GM19324 (cell line): ENCODE results near the gene EHBP1.
"Not testable (repeated sequence)": the region's sequence is repeated elsewhere in the genome, so short reads cannot be mapped to it uniquely, and the experiment has no call there.

Experiments used
- ATAC-seq: cut with Tn5 transposase; IDR thresholded peaks from one replicate; pipeline ENCODE4 v1.9.1; 2021; ENCODE audit warnings: mild to moderate bottlenecking, moderate library complexity; ENCODE audit not compliant: unreplicated experiment, low FRiP score

Gene EHBP1

DNA sequence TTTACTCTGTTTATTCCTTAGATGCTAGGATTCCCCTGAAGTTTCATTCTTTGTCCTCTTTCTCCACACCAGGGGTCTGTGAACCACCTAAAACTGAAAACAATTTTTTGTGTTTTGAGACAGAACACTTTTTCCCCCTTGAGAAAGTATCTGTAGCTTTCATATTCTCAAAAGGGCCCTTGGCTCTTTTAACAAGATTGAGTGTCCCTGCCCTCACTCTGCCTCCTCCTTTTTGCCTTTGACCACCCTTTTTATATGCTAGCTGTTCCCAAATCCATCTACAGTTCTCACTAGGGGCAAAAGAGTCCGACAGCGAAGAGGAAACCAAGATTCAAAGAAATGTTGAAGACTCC lies 883 bp upstream of the EHBP1 start:
- no peak for ATAC-seq

DNA sequence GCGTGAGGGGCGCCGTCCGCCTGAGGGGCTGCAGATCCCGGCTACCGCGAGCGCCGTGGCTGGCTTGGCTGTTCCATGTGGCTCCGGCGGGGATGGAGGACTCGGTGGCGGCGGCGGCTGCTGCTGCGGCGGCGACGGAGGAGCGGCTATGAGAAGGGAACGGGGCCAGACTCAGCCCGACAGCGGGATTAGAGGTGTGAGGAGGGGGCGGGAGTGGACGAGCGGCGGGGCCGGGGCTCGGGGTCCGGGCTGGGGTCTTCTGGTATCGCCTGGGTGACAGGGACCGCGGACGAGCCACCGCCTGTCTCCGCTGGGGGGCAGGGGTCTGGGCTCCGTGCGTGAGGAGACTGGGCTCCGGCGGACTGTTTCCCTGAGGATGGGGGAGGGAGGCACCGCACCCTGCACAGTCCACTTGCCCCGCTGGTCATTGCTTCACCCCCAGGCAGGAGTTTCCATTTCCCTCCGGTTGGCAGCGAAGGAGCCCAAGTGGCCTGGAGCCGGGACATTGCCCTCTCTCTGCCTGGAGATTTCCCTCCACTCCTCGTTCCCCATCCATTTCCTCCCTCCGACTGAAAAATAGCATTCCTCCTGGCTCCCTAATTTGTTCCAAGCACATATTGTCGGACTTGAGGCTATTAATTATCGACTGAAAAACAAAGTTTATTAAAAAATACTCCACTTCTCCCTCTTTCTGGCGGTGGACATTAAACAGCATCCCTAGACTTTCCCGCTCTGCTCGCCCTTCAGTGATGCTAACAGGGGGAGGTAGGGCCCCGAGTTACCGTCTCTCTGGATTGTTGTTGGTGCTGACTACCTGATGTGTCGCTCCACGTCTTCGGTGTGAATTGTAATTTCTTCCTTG lies 577 bp downstream of the EHBP1 start:
- ATAC-seq: peak; percentile 2

DNA sequence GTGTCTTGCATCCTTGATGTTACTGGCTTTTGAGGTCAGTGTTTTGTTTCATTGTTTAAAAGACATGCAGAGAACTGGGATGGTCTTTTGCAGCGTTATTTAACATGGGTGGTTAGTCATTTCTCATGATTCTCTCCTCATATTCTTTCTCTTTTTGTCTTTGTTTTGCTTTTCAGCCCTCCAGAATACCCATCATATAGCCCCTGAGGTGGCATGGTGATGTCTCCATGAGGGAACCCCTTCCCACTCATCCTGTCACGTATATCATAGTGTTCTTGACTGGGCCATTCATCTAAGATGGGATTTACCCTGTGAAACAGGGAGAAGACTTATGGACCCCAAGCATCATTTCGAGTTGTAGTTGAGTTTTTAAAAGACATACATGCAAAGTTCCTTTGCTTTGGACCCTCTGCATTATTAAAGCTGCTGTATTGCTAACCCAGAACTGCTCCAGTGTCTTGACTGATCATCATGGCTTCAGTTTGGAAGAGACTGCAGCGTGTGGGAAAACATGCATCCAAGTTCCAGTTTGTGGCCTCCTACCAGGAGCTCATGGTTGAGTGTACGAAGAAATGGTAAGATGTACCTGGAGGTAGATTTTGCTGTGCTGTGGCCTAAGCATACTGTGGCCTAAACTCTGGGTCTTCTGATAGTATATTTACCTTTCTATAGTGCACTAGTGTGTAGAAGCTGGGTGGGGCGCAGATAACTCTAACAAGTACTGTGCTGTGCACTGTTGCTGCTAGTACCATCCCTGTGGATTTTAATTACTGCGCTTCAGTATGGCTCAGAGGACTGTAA lies 1.4 kb downstream of the EHBP1 start:
- no peak for ATAC-seq

DNA sequence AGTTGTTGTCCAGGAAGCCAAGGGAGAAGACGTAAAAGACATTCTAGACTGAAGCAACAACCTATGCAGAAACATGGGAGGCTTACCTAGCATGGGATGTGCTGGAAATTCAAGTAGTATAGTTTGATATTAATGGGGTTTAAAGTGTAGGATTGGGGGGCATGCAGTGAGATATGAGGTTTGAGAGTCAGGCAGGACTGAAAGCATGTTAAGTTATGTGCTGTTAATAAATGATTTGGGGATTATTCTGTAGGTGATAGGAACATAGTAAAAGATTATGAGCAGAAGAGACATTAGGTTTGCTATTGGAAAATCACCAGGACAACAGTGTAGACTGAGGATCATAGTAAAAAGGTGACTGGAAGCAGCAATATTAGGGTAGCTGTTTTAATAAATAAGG lies 3.2 kb downstream of the EHBP1 start:
- ATAC-seq: no peak

GRCh38 chr2:62711832-62712494 lies 6.5 kb downstream of the EHBP1 start:
- ATAC-seq: no peak

DNA sequence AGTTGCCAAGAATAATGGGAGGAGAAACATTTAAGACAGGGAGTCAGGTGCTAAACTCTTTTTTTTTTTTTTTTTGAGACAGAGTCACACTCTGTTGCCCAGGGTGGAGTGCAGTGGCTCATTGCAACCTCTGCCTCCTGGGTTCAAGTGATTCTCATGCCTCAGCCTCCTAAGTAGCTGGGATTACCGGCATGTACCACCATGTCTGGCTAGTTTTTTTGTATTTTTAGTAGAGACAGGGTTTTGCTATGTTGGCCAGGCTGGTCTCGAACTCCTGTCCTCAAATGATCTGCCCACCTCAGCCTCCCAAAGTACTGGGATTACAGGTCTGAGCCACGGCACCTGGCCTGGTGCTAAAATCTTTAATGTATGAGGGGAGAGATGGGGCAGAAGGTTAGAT lies 7.7 kb downstream of the EHBP1 start:
- ATAC-seq: not testable (repeated sequence)

- no peak for ATAC-seq
Observed at GRCh38 chr2:62713837-62714236, 8.3 kb downstream of the EHBP1 start.

- no peak for ATAC-seq
Observed at GRCh38 chr2:62716768-62717167, 11.3 kb downstream of the EHBP1 start.

DNA sequence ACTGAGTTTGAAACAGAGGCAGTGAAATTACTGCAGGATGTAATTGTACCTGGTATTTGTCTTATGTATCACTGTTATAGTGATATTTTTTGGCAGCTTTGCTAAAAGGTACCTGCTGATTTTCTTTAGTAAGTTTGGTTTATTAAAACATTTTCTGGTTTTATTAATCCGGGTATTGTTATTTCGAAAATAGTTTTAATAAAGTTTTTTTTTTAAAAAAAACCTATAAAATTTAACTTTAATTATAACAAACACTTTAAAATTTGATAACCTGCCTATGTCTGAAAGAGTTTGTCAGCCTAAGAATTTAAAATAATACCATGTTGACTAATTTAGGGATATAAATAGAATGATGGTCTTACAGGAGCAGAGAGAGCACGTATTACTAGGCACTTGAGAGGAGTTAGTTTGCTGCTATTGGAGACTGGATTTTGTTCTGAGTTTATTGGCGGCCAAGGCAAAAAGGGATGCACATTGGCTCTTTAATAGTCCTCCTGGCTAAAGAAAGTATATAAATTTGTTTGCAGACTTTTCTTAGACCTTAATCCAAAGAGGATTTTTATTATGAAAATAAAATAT lies 12.1 kb downstream of the EHBP1 start:
- ATAC-seq: no peak

DNA sequence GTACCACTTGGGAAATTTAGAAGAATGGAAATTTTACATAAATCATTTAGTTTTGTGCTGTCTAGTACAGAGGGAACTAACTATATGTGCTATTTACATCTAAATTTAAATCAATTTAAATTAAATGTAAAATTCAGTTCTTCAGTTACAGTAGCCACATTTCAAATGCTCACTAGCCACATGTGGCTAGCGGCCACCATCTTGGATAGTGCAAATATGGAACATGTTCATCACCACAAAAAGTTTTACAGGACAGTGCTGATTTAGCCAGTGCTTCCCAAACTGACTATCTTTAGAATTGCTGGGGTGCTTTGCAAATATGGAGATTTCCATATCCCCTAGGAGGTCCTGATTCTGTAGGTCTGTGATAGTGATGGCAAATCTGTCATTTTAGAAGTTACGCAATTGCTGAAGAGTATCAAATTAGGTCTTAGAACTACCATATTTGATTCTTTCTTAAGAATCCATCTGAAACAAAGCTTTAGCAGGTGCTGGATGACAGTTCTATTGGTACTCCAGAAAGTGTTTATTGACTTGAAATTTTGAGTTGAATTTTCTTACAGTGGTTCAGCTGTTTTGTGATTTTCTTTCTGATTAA lies 12.8 kb downstream of the EHBP1 start:
- ATAC-seq: no peak

DNA sequence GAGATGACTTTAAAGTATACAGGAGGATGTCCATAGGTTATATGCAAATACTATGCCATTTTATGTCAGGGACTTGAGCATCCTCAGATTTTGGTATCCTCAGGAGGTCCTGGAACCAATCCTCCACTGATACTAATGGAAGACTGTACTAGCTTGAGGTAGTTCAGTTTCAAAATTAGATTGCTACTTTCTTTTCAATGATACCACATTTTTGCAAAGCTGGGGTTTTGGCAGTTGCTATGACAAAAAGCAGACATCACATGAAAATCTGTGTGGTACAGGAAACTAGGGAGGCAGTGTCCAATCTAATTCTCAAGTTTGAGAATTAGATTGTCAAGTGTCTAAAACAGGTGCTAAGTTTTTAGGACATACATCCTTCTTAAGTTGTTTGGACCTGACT lies 14.2 kb downstream of the EHBP1 start:
- no peak for ATAC-seq

DNA sequence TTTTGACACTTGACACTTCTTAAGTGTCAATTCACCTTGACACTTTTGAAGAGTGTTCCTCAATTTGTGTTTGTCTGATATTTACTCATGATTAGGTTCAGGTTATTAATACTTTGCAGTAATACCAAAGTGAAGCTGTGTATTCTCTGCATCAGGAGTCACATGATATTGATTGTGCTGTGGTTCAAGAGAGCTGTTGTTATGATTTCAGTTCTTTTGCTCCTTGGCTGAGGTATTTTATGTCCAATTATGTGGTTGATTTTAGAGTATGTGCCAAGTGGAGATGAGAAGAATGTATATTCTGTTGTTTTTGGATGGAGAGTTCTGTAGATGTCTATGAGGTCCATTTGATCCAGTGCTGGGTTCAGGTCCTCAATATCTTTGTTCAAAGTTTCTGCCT lies 17.2 kb downstream of the EHBP1 start:
- ATAC-seq: no peak

DNA sequence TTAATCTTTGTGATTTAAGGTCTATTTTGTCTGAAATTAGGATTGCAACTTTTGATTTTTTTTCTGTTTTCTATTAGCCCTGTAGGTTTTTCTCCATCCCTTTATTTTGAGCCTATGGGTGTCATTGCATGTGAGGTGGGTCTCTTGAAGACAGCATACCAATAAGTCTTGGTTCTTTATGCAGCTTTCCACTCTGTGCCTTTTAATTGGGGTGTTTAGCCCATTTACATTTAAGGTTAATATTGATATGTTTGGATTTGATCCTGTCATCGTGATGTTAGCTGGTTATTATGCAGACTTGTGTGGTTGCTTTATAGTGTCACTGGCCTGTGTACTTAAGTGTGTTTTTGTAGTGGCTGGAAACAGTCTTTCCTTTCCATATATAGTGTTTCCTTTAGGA lies 17.7 kb downstream of the EHBP1 start:
- ATAC-seq: no peak

DNA sequence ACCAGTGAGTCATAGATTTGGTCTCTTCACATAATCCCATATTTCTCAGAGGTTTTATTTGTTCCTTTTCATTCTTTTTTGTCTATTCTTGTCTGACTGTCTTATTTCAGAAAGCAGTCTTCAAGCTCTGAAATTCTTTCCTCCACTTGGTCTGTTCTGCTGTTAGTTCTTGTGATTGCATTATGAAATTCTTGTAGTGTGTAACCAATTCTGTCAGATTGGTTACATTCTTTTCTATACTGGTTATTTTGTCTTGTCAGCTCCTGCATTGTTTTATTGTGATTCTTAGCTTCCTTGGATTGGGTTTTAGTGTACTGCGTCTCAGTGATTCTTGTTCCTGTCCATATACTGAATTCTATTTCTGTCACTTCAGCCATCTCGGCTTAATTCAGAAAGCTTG lies 18.6 kb downstream of the EHBP1 start:
- no peak for ATAC-seq

- ATAC-seq: no peak
Observed at GRCh38 chr2:62724886-62725711, 19.6 kb downstream of the EHBP1 start.

DNA sequence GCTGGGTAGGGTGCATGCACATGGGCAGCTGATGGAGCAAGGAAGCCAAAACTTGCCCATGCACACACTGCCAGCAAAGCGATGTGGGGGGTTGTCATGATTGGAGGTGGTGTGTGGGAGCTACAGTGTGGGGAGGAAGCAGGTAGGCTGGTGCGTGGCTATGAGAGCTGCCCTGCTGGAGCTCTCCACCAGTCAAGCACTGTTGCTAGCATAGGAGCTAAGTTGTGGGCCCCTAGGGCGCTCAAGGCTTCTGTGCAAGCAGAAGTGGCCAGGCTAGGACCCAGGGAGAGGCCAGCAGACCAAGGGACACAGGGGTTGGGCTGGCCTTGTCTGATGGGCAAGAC lies 20.2 kb downstream of the EHBP1 start:
- ATAC-seq: no peak

DNA sequence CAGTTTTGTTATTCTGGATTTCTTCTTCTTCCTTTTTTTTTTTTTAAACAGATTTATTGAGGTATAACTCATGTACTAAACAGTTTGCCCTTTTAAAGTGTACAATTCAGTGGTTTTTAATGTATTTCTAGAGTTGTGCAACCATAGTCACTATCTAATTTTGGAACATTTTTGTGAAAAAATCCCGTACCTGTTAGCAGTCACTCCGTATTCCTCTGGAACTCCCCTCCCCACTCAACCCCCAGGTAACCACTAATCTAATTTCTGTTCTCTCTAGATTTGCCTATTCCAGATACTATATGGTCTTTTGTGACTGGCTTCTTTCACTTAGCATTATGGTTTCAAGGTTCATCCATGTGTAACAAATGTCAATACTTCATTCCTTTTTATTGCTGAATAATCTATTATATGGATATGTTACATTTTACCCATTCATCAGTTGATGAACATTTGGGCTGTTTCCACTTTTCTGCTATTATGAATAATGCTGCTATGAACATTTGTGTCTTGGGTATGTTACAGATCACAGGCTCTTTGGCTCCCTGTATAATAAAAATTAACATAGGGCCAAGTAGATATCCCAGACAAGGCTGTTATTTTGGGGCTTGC lies 21.9 kb downstream of the EHBP1 start:
- no peak for ATAC-seq

DNA sequence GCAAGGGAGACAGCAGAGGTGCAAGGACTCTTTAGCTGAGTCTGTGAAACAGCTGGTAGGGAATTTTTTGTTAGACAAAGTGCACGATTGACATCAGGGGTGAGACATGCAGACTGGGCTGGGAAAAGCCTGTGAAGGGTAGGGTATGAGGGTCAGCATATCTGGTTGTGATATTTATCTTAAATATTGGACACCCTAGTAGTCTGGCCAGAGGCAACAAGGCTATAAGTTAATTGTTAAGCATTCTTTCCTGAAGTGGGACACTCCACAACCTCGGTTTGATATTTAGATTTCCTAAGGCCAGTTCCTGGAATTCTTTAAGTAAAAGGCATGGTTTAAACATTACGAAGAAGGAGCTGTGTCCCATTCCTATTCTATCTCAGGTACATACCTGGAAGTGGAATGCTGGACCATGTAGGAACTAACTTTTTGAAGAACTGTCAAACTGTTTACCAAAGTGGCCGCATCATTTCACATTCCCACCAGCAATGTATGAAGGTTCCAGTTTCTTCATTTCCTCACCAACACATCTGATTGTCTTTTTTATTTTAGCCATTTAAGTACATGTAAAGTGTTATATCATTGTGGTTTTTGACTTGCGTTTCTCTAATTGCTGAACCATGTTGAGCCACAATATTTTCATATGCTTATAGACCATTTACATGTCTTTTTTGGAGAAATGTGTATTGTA lies 22.5 kb downstream of the EHBP1 start:
- no peak for ATAC-seq

DNA sequence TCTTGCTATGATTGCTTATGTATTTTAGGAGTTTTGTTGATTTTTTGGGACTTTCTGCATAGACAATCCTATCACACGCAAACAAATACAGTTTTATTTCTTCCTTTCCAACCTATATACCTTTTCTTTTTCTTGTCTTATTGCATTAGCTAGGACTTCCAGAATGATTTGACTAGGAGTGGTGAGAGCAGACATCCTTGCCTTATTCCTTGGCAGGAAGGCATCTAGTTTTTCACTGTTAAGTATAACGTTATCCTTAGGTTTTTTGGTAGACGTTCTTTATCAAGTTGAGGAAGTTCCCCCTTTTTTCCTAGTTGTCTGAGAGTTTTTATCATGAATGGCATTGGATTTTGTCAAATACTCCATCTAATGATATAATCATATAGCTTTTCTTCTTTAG lies 25.8 kb downstream of the EHBP1 start:
- no peak for ATAC-seq
